Measurements from ENCODE around the gene PSMB3.

- TF ChIP-seq CTCF (optimal IDR thresholded peaks at IDR 0.05 in 1 of 3, IDR thresholded peaks at IDR 0.05 in 1 of 3, conservative IDR thresholded peaks at IDR 0.05 in 1 of 3; ENCODE audit: extremely low read depth in 1 of 3, insufficient read depth in 2 of 3, low read length in 3 of 3) (no peak), EZH2 (IDR thresholded peaks at IDR 0.05; ENCODE audit: low read length) (no peak)
Observed at GRCh38 chr17:38707678-38708351, 44.7 kb upstream of the PSMB3 start.

Data from keratinocyte (primary cell).